Right lung (tissue), 5 donors: ENCODE data around the gene OR2A5. TPM values are rescaled to one million over a fixed set of nuclear protein-coding genes. Genes with fewer than 3 reads are reported as not detected.
"Not testable (repeated sequence)": the region's sequence is repeated elsewhere in the genome, so short reads cannot be mapped to it uniquely, and the experiment has no call there.

ENCODE experiments used
- DNase-seq, 2 donors: peaks; one replicate each; pipeline ENCODE4 v3.0.0-alpha.2; 2013
- polyA plus RNA-seq, 5 donors: library from polyadenylated mRNA; unstranded; fragments of 120-200 nt; gene quantifications; one replicate each; pipeline versions ENCODE4 v1.2.1 to v1.2.3, GENCODE V29; 2013; ENCODE audit warnings: inconsistent platforms in 1 of 5, low replicate concordance in 1 of 5; ENCODE audit not compliant: insufficient read length in 5 of 5, insufficient read depth in 1 of 5

OR2A5 gene
- polyA plus RNA-seq, 5 donors: 0.05 to 0.26 (median 0.15) TPM

DNA sequence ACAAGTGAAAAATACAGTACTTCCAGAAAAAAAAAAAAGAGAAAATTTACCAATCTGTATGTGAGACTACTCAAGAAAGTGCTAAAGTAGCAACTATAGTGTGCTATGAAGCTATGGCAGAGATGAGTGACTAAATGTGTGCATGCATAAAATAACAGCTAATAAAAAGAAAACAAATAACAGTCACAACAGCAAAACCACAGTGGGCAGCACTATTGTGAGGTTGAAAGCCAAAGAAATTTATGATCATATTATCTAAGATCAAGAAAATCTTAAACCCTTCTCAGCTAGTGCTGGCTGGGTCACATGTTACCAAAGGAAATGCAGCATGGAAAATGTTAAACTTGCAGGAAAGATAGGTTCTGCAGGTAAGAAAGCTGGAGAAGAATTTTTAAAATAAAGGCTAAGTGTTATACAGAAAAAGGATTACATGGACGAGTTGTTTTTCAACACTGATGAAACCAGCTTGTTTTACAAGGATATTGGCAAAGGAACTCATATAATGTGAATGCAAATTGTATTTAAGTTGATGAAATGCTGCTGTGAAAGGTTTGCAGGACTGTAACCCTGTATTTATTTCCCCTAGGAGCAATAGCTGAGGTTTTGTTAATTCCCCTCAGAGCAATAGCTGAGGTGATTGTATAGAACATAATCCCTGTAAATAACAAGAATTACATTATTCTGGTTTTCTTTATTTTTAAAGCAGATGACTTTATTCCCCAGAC lies 15.6 kb upstream of the OR2A5 start:
- DNase-seq: no peak

DNA sequence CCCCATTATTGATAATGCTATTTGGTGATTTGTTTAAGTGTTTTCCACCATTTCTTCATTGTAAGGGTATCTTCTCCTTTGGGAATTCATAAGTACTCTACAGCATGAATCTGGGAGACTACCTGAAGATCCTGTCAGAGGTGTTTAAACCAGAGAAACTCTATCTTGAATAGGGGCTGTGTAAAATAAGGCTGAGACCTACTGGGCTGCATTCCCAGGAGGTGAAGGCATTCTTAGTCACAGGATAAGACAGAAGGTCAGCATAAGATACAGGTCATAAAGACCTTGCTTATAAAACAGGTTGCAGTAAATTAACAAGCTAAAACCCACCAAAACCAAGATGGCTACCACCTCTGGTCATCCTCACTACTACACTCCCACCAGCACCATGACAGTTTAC lies 13.4 kb upstream of the OR2A5 start:
- no peak for DNase-seq

DNA sequence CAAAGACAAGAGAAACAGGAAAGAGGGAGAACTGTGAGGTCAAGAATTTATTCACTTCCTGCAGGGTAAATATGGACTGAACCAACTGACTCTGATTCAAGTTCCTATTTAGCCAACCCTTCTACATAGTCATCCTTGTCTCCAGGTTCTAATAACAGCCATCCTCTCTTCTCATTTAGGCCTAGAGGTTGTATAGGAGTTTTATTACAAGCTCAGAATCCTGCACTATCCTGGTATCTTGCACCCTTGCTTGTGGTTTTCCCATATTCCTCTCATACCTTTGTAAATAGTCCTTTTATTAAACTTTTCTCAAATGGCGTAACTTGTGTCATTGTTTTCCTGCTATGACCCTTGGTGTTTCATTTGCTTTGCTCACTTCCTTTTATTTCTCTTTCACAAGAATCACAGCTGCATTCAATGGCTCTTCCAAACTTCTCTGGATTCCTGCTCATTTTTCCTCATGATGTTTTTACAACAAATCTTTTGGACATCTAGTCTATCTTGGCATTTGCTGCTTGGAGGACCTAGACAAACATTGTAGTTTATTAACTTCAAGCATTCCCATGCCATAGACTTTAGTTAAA lies 12.4 kb upstream of the OR2A5 start:
- DNase-seq: peak in 1 of 2 donors; percentile 21

DNA sequence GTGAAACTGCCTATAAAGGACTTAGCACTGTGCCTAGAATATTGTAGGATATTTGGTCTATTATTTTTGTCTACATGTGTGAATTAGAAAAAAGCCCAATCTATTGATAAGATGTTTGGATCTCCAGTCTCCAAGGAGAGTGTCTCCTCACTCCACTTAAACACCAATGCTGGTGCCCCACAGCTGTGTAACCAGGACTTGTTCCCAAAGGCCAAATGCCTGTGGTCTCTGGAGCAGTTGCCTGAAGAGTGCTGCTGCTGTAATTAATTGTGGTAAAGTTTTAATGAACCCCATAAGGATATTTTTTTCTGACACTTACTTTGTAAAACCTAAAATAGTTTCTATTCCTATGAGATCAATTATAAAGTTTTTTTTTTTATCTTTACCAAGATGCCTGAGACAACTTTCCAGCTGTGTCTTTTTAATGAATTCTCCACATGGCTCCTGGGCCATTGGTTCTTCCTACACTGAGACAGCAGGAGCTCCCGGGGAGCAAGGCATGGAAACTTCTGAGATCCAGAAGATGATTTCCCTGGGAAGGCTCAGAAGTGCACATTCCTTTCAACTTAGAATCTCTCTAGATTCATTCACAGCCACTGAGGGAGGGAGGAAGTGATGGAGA lies 11.2 kb upstream of the OR2A5 start:
- peak; percentile 58 to 62 for DNase-seq

DNA sequence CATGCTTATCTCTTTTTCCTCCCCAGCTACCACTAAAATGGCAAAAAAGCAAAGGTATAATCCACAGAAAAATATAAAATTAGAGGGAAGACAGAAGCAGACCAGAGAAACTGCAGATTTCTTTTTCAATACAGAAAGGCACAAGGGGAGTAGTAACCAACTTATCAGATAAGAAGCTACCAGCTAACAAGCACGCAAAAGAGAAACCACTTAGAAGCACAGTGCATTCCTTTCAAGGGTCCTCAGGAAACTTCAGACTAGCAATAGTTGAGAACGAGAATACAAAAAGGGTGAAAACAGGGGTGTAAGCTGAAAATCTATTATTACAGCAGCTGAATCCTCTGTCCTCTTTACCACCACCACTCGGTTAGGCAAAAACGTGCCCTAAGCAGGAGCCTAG lies 9.9 kb upstream of the OR2A5 start:
- DNase-seq: no peak

DNA sequence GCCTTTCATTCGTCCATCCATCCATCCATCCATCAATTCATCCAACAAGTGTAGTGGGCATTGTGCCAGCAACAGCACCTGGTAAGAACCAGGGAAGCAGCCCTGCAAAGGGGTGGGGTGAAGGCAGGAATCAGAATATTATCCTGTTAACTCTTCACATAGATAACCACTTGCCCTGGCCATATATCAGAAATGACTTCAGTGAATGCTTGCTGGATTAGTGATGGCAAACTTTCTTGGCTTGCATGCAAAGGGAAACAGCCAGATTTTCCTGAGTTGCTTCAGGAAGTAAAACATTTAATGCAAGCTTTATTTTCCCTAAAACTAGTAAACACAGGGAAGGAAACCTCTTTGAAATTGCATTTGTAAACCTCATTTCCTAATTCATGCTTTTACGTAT lies 743 bp downstream of the OR2A5 start:
- no peak for DNase-seq

DNA sequence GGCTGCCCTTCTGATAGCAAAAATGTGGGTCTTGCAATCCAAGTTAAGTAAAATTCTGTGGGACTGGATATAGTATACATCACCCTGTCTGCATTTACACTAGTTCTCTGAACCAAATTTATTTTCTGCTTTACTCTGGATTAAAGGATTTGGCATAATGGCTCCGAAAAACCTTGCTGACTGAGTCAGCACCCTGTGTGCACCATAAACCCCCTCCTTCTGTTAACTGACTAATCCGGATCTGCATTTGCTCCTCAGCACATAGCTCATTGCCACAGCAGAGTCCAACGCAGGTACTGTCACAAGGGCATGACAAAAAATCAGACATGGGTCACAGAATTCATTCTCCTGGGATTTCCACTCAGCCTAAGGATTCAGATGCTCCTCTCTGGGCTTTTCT lies 1.3 kb downstream of the OR2A5 start:
- no peak for DNase-seq

DNA sequence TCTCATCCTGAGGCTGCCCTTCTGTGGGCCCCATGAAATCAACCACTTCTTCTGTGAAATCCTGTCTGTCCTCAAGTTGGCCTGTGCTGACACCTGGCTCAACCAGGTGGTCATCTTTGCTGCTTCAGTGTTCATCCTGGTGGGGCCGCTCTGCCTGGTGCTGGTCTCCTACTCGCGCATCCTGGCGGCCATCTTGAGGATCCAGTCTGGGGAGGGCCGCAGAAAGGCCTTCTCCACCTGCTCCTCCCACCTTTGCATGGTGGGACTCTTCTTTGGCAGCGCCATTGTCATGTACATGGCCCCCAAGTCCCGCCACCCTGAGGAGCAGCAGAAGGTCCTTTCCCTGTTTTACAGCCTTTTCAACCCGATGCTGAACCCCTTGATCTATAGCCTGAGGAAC lies 2.1 kb downstream of the OR2A5 start:
- DNase-seq: not testable (repeated sequence)

DNA sequence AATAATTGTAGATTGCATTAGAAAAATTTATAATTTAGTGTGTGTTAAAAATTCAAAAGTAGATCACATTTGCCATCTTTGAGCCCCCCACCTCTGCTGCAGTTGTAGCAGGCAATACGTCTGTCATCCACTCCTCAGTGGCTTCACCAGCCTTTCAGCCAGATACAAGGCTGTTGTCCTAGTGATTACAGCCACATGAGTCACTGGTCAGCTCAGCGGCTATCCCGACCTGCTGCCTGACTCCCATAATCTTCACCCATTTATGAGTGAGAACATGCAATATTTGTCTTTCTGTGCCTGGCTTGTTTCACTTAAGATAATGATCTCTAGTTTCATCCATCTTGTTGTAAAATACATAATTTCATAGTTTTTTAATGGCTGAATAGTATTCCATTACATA lies 9.2 kb downstream of the OR2A5 start:
- no peak for DNase-seq

DNA sequence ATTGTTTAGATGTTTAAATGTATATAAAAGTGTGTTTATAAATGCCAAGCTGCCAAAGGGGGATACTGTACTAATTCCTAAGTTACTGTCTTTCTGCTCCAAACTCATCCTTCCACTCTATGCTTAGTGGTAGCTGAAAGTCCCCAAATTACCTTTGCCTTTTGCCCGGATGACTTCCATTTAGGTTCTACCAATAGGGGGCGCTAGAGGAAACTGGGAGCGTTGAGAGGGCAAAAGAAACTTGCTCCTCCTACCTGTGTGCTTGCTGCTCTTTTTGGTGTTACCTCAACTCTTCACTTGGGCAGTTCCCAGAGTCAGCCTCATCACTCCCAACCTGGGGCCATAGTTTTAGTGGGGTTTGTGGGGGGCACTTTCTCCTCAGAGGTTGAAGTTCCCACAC lies 15.0 kb downstream of the OR2A5 start:
- no peak for DNase-seq

DNA sequence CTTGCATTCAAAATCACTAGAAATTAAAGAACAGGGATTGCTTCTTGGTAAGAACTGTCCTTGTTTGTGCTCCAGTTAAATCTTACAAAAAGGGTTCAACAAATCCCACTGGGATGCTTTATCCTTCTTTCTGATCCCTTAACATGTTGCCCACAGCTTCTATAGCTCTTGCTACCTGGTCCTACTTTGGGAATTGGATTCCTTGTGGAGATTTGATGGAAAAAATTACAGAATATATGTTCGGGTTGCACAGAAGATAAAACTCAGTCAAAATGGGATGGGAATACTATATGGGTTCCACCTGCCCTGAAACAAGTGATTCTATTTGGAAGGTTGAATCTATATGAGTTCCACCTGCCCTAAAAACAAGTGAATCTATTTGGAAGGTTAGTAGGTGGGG lies 20.8 kb downstream of the OR2A5 start, which contains the start of gene OR2A25:
Gene OR2A25 (plus strand): TSS at position 301 of the 400 bp plus-strand sequence. CDS start 4,409 bp downstream, outside the sequence.
- DNase-seq: no peak

DNA sequence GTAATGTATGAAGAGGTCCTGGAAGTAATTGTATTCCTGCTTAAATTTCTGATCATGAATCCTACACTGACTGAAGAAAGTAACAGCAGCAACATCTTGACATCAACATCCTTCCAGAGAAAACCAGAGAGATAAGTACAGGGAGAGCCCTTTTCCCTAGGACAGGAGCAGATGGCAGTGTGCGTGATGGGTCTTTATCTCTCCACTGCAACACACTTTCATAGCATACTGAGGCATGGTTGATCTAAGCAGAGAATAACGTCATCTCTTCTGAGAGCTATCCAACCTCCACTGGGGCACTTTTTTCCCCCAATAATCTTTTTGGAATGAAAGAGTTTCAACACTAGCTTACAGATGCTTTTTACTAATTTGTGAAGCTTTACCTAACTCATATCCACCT lies 21.2 kb downstream of the OR2A5 start:
- no peak for DNase-seq

DNA sequence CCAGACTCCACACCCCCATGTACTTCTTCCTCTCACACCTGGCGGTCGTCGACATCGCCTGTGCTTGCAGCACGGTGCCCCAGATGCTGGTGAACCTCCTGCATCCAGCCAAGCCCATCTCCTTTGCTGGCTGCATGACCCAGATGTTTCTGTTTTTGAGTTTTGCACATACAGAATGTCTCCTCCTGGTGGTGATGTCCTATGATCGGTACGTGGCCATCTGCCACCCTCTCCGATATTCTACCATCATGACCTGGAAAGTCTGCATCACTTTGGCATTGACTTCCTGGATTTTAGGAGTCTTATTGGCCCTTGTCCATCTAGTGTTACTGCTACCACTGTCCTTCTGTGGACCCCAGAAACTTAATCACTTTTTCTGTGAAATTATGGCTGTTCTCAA lies 25.6 kb downstream of the OR2A5 start:
- no peak for DNase-seq

DNA sequence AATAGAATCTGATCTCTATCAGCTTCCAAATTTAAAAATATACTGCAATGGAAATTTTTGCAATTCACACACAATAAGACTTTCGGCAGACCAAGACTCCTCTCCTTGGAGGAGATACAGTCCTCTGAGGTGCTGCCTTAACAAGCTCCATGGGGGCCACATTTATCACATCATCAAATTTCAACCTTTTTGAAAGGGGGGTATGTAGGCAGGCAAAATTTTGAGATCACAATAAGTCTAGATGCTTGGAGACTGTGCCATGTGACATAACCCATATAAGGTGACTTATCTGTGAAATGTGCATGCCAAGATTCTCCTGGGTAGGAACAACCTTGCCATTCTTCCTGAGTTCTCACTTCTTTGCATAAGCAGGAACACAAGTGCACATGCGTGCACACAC lies 37.2 kb downstream of the OR2A5 start, which contains the start of gene OR2A12:
Gene OR2A12 (plus strand): TSS at position 301 of the 400 bp plus-strand sequence. CDS start 8,830 bp downstream, outside the sequence.
- no peak for DNase-seq

DNA sequence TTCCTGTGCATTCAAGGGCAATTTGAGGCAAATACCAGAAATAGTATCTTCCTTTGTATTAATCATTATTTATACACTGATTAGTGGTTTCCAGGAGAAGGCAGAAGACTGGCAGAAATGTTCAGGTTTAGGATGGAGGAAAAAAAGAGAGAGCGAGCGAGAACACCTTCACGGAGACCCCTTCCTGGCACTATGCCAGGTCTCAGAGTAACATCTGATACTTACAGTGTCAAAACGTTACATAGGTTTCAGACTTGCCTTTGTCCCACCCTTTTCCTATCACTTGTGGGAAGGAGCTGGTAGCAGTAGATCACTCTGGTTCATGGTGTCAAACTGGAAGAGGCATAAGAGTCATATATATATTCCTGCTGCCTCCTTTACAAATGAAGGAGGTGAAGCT lies 38.0 kb downstream of the OR2A5 start:
- DNase-seq: no peak

DNA sequence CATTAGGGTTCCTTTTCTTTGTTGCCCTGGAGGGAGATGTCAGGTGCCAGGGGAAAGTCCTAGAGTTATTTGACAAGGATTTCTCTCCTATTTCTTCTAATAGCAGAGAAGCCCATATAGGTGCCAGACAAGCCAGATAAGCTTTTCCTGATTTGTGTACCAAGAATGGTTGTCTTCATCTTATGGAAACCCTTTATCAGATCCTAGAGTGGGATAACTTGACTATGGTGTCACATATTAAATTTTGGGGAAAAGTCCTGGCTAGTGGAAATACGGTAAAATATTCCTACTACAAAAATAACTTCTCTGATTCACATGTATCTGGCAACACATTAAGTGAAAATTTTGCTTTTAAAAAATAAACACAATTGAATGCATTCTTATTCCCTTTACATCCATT lies 38.5 kb downstream of the OR2A5 start:
- DNase-seq: no peak

DNA sequence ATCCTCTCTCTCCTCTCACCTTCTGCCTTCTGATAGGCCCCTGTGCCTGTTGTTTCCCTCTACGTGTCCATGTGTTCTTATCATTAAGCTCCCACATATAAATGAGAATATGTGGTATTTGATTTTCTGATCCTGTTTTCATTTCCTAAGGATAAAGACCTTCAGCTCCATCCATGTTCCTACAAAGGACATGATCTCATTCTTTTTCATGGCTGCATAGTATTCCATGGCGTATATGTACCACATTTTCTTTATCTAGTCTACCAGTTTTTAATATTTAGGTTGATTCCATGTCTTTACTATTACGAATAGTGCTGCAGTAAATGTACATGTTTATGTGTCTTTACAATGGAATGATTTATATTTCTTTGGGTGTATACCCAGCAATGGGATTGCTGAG lies 41.9 kb downstream of the OR2A5 start:
- no peak for DNase-seq

DNA sequence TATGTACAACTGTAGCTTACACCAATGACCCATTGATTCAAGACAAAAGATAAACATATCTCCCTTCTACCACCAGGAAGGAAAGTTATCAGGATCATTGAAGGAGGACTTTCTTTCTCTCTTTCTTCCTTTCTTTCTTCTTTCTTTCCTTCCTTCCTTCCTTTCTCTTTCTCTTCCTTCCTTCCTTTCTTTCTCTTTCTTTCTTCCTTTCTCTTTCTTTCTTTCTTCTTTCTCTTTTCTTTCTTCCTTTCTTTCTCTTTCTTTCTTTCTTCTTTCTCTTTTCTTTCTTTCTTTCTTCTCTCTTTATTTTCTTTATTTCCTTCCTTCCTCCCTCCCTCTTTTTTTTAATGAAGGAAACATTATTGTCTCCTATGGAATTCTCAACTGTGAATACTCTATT lies 50.0 kb downstream of the OR2A5 start:
- no peak for DNase-seq

DNA sequence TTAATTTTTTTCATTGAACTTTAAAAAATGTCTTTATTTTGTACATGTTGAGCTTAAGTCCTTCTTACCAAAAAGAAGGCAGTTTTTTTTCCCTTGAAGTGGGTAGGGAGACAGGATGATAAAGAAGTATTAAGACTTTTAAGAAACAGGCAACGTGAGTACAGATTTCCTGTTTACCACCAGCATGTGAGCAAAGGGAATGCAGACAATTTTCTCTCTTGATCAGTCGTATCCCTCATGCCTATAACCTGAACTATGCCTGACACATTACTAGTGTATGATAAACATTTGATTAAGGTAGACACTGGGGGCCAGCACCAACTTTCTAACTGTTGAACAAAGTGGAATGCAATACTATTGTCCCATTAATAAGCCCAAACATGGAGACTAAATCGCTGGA lies 51.9 kb downstream of the OR2A5 start:
- DNase-seq: no peak

DNA sequence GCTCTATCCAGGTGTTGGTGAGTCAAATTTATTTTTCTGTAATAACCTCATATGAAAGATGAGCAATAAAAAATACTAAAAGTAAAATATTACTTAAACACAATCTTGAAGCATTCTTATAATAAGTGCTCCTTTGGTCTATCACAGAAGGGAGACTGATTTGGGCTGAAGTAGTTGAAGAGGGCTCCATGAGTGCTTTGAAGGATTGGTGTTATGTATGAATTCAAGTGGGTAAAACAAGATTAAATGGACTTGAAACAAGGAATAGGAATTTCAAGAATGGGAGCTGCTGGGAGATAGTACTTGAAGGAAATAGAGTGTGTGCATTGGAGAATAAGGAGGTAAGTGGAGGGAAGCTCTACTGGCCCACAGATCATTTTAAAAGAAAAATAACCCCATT lies 53.3 kb downstream of the OR2A5 start:
- no peak for DNase-seq

DNA sequence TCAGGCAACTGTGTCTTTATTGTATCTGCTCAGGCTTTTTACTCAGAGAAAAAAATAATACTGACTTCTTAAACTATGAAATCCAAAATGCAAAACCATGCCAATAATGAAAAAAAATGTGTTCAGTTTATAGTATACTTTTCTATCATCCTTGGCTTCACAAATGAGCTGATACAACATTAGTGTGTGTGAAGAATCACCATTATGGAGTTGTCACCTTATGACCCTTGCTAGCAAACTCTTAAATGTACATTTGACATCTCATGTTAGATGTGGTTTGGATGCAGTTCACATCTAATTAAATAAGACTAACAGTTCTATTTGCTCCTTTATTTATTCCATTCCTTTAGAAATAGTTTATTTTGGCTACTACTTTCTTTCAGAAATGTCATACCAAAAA lies 56.5 kb downstream of the OR2A5 start:
- DNase-seq: peak; percentile 40
